GM12865 (cell line): Measurements from ENCODE around the gene CLASP1.
"Not testable (repeated sequence)": the region's sequence is repeated elsewhere in the genome, so short reads cannot be mapped to it uniquely, and the experiment has no call there.

Experiments used
- DNase-seq: peaks from one replicate; pipeline ENCODE4 v3.0.0; 2010; ENCODE audit warnings: low read depth
- H3K4me3 ChIP-seq: 2 replicates; pipeline ENCODE4 v1.5.1; 2011; ENCODE audit warnings: mild to moderate bottlenecking, low read depth, low read length, control low read depth
- CTCF ChIP-seq: IDR thresholded peaks from 2 replicates; pipeline ENCODE4 v1.5.1; 2011; ENCODE audit warnings: low read length, control low read depth, low read depth, inconsistent platforms; ENCODE audit not compliant: insufficient read depth; ENCODE audit errors: missing control alignments

CLASP1 gene

GRCh38 chr2:121485039-121485438, 164.2 kb downstream of the CLASP1 start:
- H3K4me3 ChIP-seq: no peak overlapping the region
- DNase-seq: no peak
- TF ChIP-seq CTCF: no peak

DNA sequence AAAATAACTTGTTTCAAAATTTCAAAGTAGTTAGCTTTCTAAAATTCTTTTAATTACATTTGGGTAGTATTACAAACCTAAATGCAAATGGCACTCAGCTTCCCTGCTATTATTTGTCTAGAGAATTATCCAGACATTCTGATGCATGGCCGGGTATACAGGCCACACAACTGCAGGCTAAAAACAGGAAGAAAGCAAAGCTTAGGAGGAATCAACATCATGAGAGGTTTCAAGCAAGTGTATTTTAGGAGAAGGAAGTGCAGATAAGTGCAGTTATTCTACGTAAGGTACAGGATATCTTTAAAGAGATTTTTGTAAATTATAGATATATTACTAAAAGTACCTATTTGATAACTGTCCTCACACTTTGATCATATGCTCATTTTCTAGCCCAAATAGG, 165.4 kb downstream of the CLASP1 start:
- H3K4me3 ChIP-seq: no peak overlapping the region
- no peak for TF ChIP-seq CTCF
- DNase-seq: no peak

DNA sequence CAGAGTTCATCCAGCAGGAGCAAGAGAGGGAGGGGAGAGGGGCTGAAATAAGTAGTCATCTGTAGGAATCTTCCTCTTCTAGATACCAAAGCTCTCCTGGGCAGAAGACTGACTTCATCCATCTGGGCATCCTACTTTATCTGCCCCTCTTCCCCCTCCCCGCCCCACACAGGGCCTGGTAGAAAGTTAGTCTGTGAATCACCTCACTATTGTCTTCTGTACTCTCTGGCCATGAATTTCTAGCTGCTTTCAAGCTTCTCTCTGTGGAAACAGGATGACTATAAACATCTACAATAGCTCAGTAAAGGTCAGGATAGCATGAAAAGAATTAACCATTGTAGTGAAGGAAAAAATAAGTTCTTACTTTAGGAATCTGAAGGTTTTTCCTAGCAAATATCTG, 166.2 kb downstream of the CLASP1 start:
- no peak for TF ChIP-seq CTCF
- DNase-seq: no peak
- no peak overlapping the region for H3K4me3 ChIP-seq

GRCh38 chr2:121480826-121481225, 168.4 kb downstream of the CLASP1 start:
- DNase-seq: no peak
- no peak overlapping the region for H3K4me3 ChIP-seq
- TF ChIP-seq CTCF: no peak

- H3K4me3 ChIP-seq: no peak overlapping the region
- TF ChIP-seq CTCF: no peak
- no peak for DNase-seq
Observed at GRCh38 chr2:121479882-121480522, 169.3 kb downstream of the CLASP1 start.

- no peak for DNase-seq
- TF ChIP-seq CTCF: no peak
- no peak overlapping the region for H3K4me3 ChIP-seq
Observed at GRCh38 chr2:121478996-121479745, 170.1 kb downstream of the CLASP1 start.

DNA sequence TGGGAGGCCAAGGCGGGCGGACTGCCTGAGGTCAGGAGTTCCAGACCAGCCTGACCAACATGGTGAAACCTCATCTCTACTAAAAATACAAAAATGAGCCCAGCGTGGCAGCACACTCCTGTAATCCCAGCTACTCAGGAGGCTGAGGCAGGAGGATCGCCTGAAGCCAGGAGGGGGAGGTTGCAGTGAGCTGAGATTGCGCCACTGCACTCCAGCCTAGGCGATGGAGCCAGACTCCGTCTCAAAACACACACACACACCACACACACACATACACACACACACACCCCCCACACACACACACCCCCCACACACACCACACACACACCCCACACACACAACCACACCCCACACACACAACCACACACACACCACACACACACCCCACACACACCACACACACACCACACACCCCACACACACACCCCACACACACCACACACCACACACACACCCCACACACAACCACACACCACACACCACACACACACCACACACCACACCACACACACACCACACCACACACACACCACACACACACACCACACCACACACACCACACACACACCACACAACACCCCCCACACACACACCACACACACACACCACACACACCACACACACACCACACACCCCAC, 170.8 kb downstream of the CLASP1 start:
- not testable (repeated sequence) for H3K4me3 ChIP-seq
- DNase-seq: peak; percentile 8
